HepG2 (cell line): ENCODE data around the gene GMPPB. TPM values are rescaled to one million over a fixed set of nuclear protein-coding genes. Genes with fewer than 3 reads are reported as not detected.

Experiments
- ATAC-seq: fragments of 200-7000 bp; cut with Tn5 transposase; 3 replicates; pipeline ENCODE4 v1.9.1; 2020; ENCODE audit warnings: mild to moderate bottlenecking, moderate library complexity
- BruUV-seq: library from RNA; stranded (reverse); fragments of 400-500 nt; replicated peaks from 2 replicates; lab custom pipeline; 2021; lab: Mats Ljungman, UMichigan
- CTCF ChIA-PET: fragments of 300-600 bp; formaldehyde crosslinking; extraction: SDS; loops from one replicate; lab custom pipeline; 2021; ENCODE audit warnings: low total read pairs, inconsistent platforms, low intra/inter-chr PET ratio; lab: Yijun Ruan, JAX
- POLR2A ChIA-PET: fragments of 350-600 bp; sonication (Branson Sonifier 250); formaldehyde crosslinking; loops from one replicate; lab custom pipeline; 2020; ENCODE audit warnings: antibody characterized with exemption, inconsistent platforms; lab: Yijun Ruan, JAX
- DNase-seq: peaks from one replicate; pipeline ENCODE4 v3.0.0-alpha.2; 2015; ENCODE audit warnings: low spot score
- FAIRE-seq: peaks from 3 replicates; lab custom pipeline; 2011; peaks lifted over from hg19 to GRCh38; lab: Jason Lieb, UNC
- H2AFZ ChIP-seq: one replicate; pipeline ENCODE4 v1.6.1; 2011; ENCODE audit warnings: low read length, inconsistent platforms
- H3K27ac ChIP-seq: fragments of 300-600 bp; 3 replicates; pipeline ENCODE4 v1.8.0; 2011; ENCODE audit warnings: mixed run types, mild to moderate bottlenecking, mixed read lengths, low read length, inconsistent platforms; ENCODE audit not compliant: insufficient read depth; ENCODE audit errors: extremely low read length
- H3K27me3 ChIP-seq, 2 experiments: fragments of 200-600 bp in 1 of 2; 2 replicates in 1 of 2; 3 replicates in 1 of 2; pipeline versions ENCODE4 v1.6.0 to v1.8.0; 2011; ENCODE audit warnings: low read length in 2 of 2, mild to moderate bottlenecking in 2 of 2, moderate library complexity in 2 of 2, inconsistent platforms in 1 of 2; ENCODE audit not compliant: insufficient read depth in 2 of 2, control insufficient read depth in 1 of 2
- H3K36me3 ChIP-seq, 2 experiments: fragments of 200-600 bp in 1 of 2; replicated peaks in 1 of 2; 2 replicates in 1 of 2; 3 replicates in 1 of 2; pipeline versions ENCODE4 v1.5.1 to v1.8.0; 2011; ENCODE audit warnings: low read length in 2 of 2, inconsistent platforms in 1 of 2; ENCODE audit not compliant: insufficient read depth in 2 of 2, control insufficient read depth in 1 of 2
- H3K4me1 ChIP-seq: 2 replicates; pipeline ENCODE4 v1.5.1; 2012; ENCODE audit warnings: low read length, inconsistent platforms; ENCODE audit not compliant: insufficient read depth
- H3K4me2 ChIP-seq: 2 replicates; pipeline ENCODE4 v1.6.0; 2011; ENCODE audit warnings: low read depth, low read length, inconsistent platforms
- H3K4me3 ChIP-seq, 3 experiments: fragments of 200-600 bp in 1 of 3; sonication (generic), shearing (Covaris generic) in 1 of 3; replicated peaks in 1 of 3; 2 replicates each; pipeline ENCODE4 v1.5.1; 2011 to 2016; ENCODE audit warnings: low read length in 3 of 3, inconsistent platforms in 2 of 3, low read depth in 2 of 3, mild to moderate bottlenecking in 2 of 3, control low read depth in 1 of 3, mixed read lengths in 1 of 3; ENCODE audit not compliant: insufficient read depth in 1 of 3
- H3K79me2 ChIP-seq: one replicate; pipeline ENCODE4 v1.6.1; 2011; ENCODE audit warnings: low read length, inconsistent platforms; ENCODE audit not compliant: insufficient read depth
- H3K9ac ChIP-seq: 2 replicates; pipeline ENCODE4 v1.6.0; 2011; ENCODE audit warnings: mild to moderate bottlenecking, low read depth, low read length, inconsistent platforms; ENCODE audit not compliant: insufficient read depth
- H3K9me3 ChIP-seq: 2 replicates; pipeline ENCODE4 v1.5.1; 2012; ENCODE audit warnings: mild to moderate bottlenecking, low read length
- H4K20me1 ChIP-seq: 2 replicates; pipeline ENCODE4 v1.6.0; 2011; ENCODE audit warnings: inconsistent platforms, mild to moderate bottlenecking, low read length, moderate library complexity; ENCODE audit not compliant: insufficient read depth
- HDAC1 ChIP-seq: sonication (generic); formaldehyde crosslinking; IDR thresholded peaks from 2 replicates; pipeline ENCODE4 v1.5.1; 2020; ENCODE audit warnings: mild to moderate bottlenecking, missing genetic modification reagents
- RBFOX2 ChIP-seq: fragments of 200-400 bp; formaldehyde crosslinking; IDR thresholded peaks from 2 replicates; pipeline ENCODE4 v1.6.1; 2017; ENCODE audit warnings: low read depth, mild to moderate bottlenecking, low read length
- RBM22 ChIP-seq: fragments of 200-400 bp; formaldehyde crosslinking; optimal IDR thresholded peaks from 2 replicates; pipeline ENCODE3; 2017; ENCODE audit warnings: mild to moderate bottlenecking, low read length, moderate library complexity
- ZNF441 ChIP-seq: sonication (generic); formaldehyde crosslinking; IDR thresholded peaks from 2 replicates; pipeline ENCODE4 v1.7.0; 2021; ENCODE audit warnings: missing genetic modification reagents, borderline replicate concordance
- WGBS: methylation state at CpG from one replicate; pipeline ENCODE4 v1.1.6; 2017; ENCODE audit warnings: low lambda C conversion rate; 5-methylcytosine and 5-hydroxymethylcytosine counted together
- in situ Hi-C: cut with HindIII; loops from 2 replicates; pipeline ENCODE4 v1.10.0; 2017; ENCODE audit warnings: low pct_unique_long_range_greater_than_20kb; ENCODE audit not compliant: extremely low pct_ligation_motif_present
- intact Hi-C: fragments of 100-400 bp; cut with micrococcal nuclease; formaldehyde crosslinking; loops from one replicate; pipeline ENCODE4 v1.10.0; 2022; ENCODE audit not compliant: unreplicated experiment
- polyA plus RNA-seq, 8 experiments: library from polyadenylated mRNA; depleted of rRNA in 3 of 8; stranded (reverse) in 7 of 8; unstranded in 1 of 8; fragments of >200 nt; fragmentation: Illumina TruSeq in 4 of 8; extraction: Trizol in 4 of 8; gene quantifications; 2 replicates each; pipeline versions ENCODE4 v1.2.1 to v1.2.3, GENCODE V29; 2011 to 2016; ENCODE audit warnings: low read depth in 4 of 8, missing spikeins in 1 of 8, mixed read lengths in 1 of 8; ENCODE audit not compliant: insufficient read depth in 1 of 8
- total RNA-seq, 5 experiments: library from RNA; depleted of rRNA; stranded (reverse); fragments of >200 nt; fragmentation: Illumina TruSeq; extraction: Trizol; gene quantifications; 2 replicates each; pipeline ENCODE4 v1.2.3, GENCODE V29; 2016; ENCODE audit warnings: low read depth in 1 of 5

The GMPPB gene
- total and polyA plus RNA-seq, 2 of the 13 experiments (the other 11 are each of a cell fraction or from before 2014, with no cell fraction given) = 6.5 to 23.1 TPM

DNA sequence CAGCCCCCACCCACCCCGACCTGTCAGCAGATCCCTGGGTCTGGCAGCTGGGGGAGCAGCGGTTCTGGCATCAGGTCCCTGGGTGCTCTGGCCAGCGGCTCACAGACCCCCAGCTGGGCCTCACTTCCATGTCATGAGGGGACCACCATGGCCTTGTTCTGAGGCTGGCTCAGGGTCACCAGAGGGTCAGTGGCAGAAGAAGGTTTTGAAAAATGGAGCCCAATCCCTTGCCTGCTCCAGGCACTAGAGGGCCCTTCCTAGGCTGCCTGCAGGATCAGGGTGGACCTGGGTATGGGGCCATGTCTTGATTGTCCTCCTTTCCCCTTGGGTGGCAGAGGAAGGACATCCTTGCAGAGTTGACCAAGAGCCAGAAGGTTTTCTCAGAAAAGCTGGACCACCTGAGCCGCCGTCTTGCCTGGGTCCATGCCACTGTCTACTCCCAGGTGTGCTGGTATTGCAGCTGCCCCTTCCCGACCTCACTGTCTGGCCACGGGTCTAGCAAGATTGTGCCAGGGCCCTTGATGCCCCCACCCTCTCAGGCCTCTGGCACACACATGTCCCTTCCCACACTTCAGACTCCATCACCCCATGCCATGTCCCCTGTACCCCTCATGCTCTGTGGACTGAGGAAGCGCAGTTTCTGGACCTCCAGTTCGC lies 17.2 kb downstream of the GMPPB start:
- H3K9ac ChIP-seq = no peak overlapping the region
- H3K27ac ChIP-seq = no peak overlapping the region
- H3K4me2 ChIP-seq = no peak overlapping the region
- 100% methylated on average over 4 of the region's 9 CpGs for WGBS
- no peak for ATAC-seq
- FAIRE-seq = no peak
- BruUV-seq = no TSS peak
- H3K4me3 ChIP-seq = no peak overlapping the region
- intact Hi-C loops (no loop called here), in situ Hi-C loops (no loop called here)
- ChIA-PET CTCF (interaction anchor here (0.9 kb wide), 1 partner anchor 133 kb away, joined by 3 read pairs; no protein-coding TSS in a partner anchor), POLR2A (no interaction called here)
- H3K4me1 ChIP-seq = no peaks in the 10 kb centered on the region
- no peaks in the 10 kb centered on the region for H3K9me3 ChIP-seq
- no peaks in the 10 kb centered on the region for H3K79me2 ChIP-seq
- H3K27me3 ChIP-seq = no peaks in the 10 kb centered on the region; a peak in 1 of 5 replicates
- TF ChIP-seq RBFOX2 (0 out of 2 replicates have a peak, but pooled peaks have one; percentile 19), ZNF441 (CRISPR knock-in tag) (no peak)
- no peaks in the 10 kb centered on the region for H4K20me1 ChIP-seq
- H2AFZ ChIP-seq = no peak overlapping the region
- DNase-seq = no peak
- H3K36me3 ChIP-seq = peaks cover 26 to 52% of the 10 kb centered on the region in 2 experiments

DNA sequence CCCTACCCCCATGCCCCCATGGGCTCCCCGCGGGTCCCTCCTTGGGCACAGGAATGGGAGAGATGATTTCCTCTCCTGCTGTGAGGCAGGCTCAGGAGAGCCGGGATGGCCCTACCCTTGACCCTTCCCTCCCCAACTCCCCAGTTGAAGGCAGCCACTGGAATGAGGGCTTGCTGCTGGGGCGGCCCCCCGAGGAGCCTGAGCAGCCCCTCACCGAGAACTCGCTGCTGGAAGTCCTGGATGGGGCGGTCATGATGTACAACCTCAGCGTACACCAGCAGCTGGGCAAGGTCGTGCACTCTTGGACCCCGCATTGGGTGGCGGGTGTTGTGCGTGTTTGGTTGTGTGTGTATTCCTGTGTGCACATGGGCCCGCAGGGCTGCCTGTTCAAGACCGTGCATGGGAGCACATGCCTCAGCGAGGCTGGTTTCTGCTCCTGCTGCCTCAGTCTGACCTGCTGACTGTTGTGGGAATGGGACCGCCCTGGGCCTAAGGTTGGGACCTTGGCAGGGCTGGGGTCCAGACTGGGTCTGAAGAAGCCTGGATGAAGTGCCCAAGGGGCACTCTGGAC lies 18.3 kb downstream of the GMPPB start:
- no peak overlapping the region for H3K9ac ChIP-seq
- H3K27me3 ChIP-seq = no peaks in the 10 kb centered on the region; a peak in 1 of 5 replicates
- no peaks in the 10 kb centered on the region for H4K20me1 ChIP-seq
- H3K4me2 ChIP-seq = no peak overlapping the region
- ChIA-PET POLR2A (no interaction called here), CTCF (no interaction called here)
- no peak overlapping the region for H3K4me3 ChIP-seq
- intact Hi-C loops = no loop called here
- no peak for FAIRE-seq
- H3K36me3 ChIP-seq = peaks cover 33 to 62% of the 10 kb centered on the region in 2 experiments
- no peak for ATAC-seq
- no peaks in the 10 kb centered on the region for H3K4me1 ChIP-seq
- 100% methylated on average over 3 of the region's 17 CpGs for WGBS
- no peak overlapping the region for H2AFZ ChIP-seq
- no TSS peak for BruUV-seq
- TF ChIP-seq RBM22 (peak; percentile 27), HDAC1 (no peak)
- no peak overlapping the region for H3K27ac ChIP-seq
- H3K9me3 ChIP-seq = no peaks in the 10 kb centered on the region
- in situ Hi-C loops = no loop called here
- no peak for DNase-seq
- no peaks in the 10 kb centered on the region for H3K79me2 ChIP-seq
